GM23248 (cell line): Measurements from ENCODE around the gene PLA2G5.

Experiments
- EZH2 ChIP-seq: fragments of 200-600 bp; sonication (generic); IDR thresholded peaks from 2 replicates; pipeline ENCODE4 v1.6.1; 2018; ENCODE audit warnings: antibody characterized with exemption, mild to moderate bottlenecking; ENCODE audit not compliant: insufficient read depth, poor library complexity, severe bottlenecking
- EZH2phosphoT487 ChIP-seq: fragments of 200-600 bp; sonication (generic); IDR thresholded peaks from 2 replicates; pipeline ENCODE4 v1.6.1; 2018; ENCODE audit warnings: antibody characterized with exemption, moderate library complexity, mild to moderate bottlenecking, low read depth; ENCODE audit not compliant: insufficient read depth

DNA sequence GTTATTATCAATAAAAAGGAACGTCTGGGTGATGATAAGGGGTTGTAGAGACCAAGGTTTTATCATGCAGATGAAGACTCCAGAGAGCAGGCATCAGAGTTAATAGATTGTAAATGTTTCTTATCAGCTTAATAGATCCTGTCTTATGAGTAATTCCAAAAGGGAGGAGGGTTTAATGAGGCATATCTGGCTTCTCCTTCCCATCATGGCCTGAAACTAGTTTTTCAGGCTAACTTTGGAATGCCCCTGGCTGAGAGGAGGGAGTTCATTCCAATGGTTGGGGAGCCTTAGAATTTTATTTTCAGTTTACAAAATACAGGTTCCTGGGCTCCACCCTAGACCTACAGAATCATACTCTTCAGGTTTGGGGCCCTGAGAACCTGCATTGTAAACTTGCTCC lies 35.9 kb downstream of the PLA2G5 start:
- TF ChIP-seq EZH2phosphoT487, result no peak
- TF ChIP-seq EZH2, result no peak
